Lung (tissue), 12 donors: Measurements from ENCODE around the gene LRP4. TPM values are rescaled to one million over a fixed set of nuclear protein-coding genes. Genes with fewer than 3 reads are reported as not detected.

Source experiments
- ATAC-seq: fragments of 200-7000 bp; cut with Tn5 transposase; one replicate; pipeline ENCODE4 v1.9.1; 2020; ENCODE audit warnings: moderate number of reproducible peaks; ENCODE audit not compliant: insufficient read depth, low FRiP score
- DNase-seq, 3 donors: peaks; one replicate each; pipeline ENCODE4 v3.0.0-alpha.2; 2013 to 2017
- H3K27ac ChIP-seq, 2 donors: one replicate each; pipeline ENCODE4 v1.5.1; 2013; ENCODE audit warnings: mild to moderate bottlenecking in 2 of 2, moderate library complexity in 2 of 2, control low read depth in 1 of 2, inconsistent platforms in 1 of 2, low read depth in 1 of 2, low read length in 1 of 2
- H3K27me3 ChIP-seq, 3 donors: one replicate each; pipeline ENCODE4 v1.5.1; 2013; ENCODE audit warnings: low read length in 2 of 3; ENCODE audit not compliant: control insufficient read depth in 3 of 3, insufficient read depth in 3 of 3
- H3K36me3 ChIP-seq, 4 donors: one replicate each; pipeline ENCODE4 v1.5.1; 2013; ENCODE audit warnings: low read length in 4 of 4, mild to moderate bottlenecking in 1 of 4, moderate library complexity in 1 of 4; ENCODE audit not compliant: control insufficient read depth in 4 of 4, insufficient read depth in 4 of 4
- H3K4me1 ChIP-seq, 5 donors: one replicate each; pipeline ENCODE4 v1.5.1; 2013; ENCODE audit warnings: low read length in 5 of 5, mild to moderate bottlenecking in 2 of 5, moderate library complexity in 1 of 5; ENCODE audit not compliant: control insufficient read depth in 5 of 5, insufficient read depth in 5 of 5
- H3K4me3 ChIP-seq: one replicate; pipeline ENCODE4 v1.5.1; 2013; ENCODE audit warnings: mild to moderate bottlenecking, control low read depth, moderate library complexity
- H3K9ac ChIP-seq, 2 donors: one replicate each; pipeline ENCODE4 v1.5.1; 2013; ENCODE audit warnings: low read length in 2 of 2, control low read depth in 1 of 2; ENCODE audit not compliant: insufficient read depth in 1 of 2
- H3K9me3 ChIP-seq, 4 donors: one replicate each; pipeline ENCODE4 v1.5.1; 2013; ENCODE audit warnings: low read length in 3 of 4, mild to moderate bottlenecking in 1 of 4, moderate library complexity in 1 of 4; ENCODE audit not compliant: control insufficient read depth in 4 of 4, insufficient read depth in 3 of 4
- WGBS, 2 donors: extraction: QIAGEN DNeasy Blood & Tissue Kit; methylation state at CpG; one replicate each; pipeline ENCODE4 v1.1.7; 2013; 5-methylcytosine and 5-hydroxymethylcytosine counted together
- polyA plus RNA-seq, 2 donors: library from polyadenylated mRNA; stranded (reverse); fragments of 200-250 nt; gene quantifications; one replicate each; pipeline ENCODE4 v1.2.1, GENCODE V29; 2013
- total RNA-seq, 2 donors: library from RNA; depleted of rRNA in 1 of 2; stranded (reverse); fragments of >200 nt in 1 of 2; gene quantifications; one replicate each; pipeline ENCODE4 v1.2.1, GENCODE V29; 2014 to 2021
- TF ChIP-seq, protein P1 (sequence below): IDR thresholded peaks from 2 replicates; pipeline ENCODE4 v1.5.1; 2012; ENCODE audit warnings: mild to moderate bottlenecking; ENCODE audit errors: control extremely low read depth, extremely low read depth
- donor health status: control.
- donor health status: control.
- donor health status: Bipolar disorder and iron deficiency.
- donor health status: healthy.
- donor health status: DM: yes; HTN: yes; CAD: no.

LRP4 gene
- total and polyA plus RNA-seq, 4 donors = 1.0 to 30.8 (median 2.9) TPM

- H3K9ac ChIP-seq = no peak overlapping the region
- H3K4me3 ChIP-seq = no peak overlapping the region
- H3K27me3 ChIP-seq = no peaks in the 10 kb centered on the region
- TF ChIP-seq, protein P1, sequence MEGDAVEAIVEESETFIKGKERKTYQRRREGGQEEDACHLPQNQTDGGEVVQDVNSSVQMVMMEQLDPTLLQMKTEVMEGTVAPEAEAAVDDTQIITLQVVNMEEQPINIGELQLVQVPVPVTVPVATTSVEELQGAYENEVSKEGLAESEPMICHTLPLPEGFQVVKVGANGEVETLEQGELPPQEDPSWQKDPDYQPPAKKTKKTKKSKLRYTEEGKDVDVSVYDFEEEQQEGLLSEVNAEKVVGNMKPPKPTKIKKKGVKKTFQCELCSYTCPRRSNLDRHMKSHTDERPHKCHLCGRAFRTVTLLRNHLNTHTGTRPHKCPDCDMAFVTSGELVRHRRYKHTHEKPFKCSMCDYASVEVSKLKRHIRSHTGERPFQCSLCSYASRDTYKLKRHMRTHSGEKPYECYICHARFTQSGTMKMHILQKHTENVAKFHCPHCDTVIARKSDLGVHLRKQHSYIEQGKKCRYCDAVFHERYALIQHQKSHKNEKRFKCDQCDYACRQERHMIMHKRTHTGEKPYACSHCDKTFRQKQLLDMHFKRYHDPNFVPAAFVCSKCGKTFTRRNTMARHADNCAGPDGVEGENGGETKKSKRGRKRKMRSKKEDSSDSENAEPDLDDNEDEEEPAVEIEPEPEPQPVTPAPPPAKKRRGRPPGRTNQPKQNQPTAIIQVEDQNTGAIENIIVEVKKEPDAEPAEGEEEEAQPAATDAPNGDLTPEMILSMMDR = no peak
- H3K36me3 ChIP-seq = peaks cover 0 to 3% (median 0%) of the 10 kb centered on the region in 4 donors
- ATAC-seq = no peak
- H3K4me1 ChIP-seq = peaks cover 0 to 9% (median 2%) of the 10 kb centered on the region in 5 donors
- WGBS, 2 donors = 85 to 92% methylated on average over 5 to 6 of the region's 6 CpGs
- no peak for DNase-seq
- H3K9me3 ChIP-seq = no peaks in the 10 kb centered on the region
- no peak overlapping the region for H3K27ac ChIP-seq
Measured at GRCh38 chr11:46838501-46838900, 79.8 kb downstream of the LRP4 start.

GRCh38 chr11:46837860-46838259 lies 80.5 kb downstream of the LRP4 start:
- TF ChIP-seq, protein P1 = no peak
- Histone ChIP-seq H3K4me1 (peaks cover 0 to 9% (median 2%) of the 10 kb centered on the region in 5 donors), H3K27me3 (no peaks in the 10 kb centered on the region), H3K4me3 (no peak overlapping the region), H3K9me3 (no peaks in the 10 kb centered on the region), H3K36me3 (peaks cover 0 to 3% (median 0%) of the 10 kb centered on the region in 4 donors), H3K27ac (no peak overlapping the region), H3K9ac (no peak overlapping the region)
- DNase-seq = no peak
- ATAC-seq = no peak

DNA sequence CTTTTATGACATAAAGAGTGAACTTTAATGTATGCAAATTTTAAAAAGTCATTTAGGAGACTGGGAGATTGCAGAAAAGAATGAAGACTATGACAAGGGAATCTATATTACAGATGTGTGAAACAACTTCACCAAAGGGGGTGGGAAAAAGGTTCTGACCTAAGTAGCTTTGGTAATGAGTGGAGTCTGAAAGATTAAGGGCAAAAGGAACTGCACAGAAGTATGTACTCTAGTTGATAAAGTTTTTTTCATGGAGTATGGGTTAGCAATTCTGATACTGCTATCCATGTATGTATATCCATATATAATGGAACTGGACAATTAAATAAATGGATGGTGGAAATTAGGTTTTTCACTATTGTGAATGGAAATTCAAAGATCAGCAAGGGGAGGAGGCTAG lies 81.5 kb downstream of the LRP4 start:
- Histone ChIP-seq H3K27me3 (no peaks in the 10 kb centered on the region), H3K36me3 (no peaks in the 10 kb centered on the region), H3K9me3 (no peaks in the 10 kb centered on the region), H3K9ac (no peak overlapping the region), H3K4me3 (no peak overlapping the region), H3K27ac (no peak overlapping the region), H3K4me1 (peaks cover 0 to 9% (median 2%) of the 10 kb centered on the region in 5 donors)
- ATAC-seq (no peak), DNase-seq (no peak)
- TF ChIP-seq, protein P1 = no peak

- WGBS, 2 donors = 81 to 93% methylated on average over 1 of the region's 1 CpG
- ATAC-seq = no peak
- H3K9ac ChIP-seq = no peak overlapping the region
- no peak for DNase-seq
- H3K4me3 ChIP-seq = no peak overlapping the region
- no peaks in the 10 kb centered on the region for H3K36me3 ChIP-seq
- H3K27me3 ChIP-seq = no peaks in the 10 kb centered on the region
- no peak overlapping the region for H3K27ac ChIP-seq
- TF ChIP-seq, protein P1 = no peak
- H3K9me3 ChIP-seq = no peaks in the 10 kb centered on the region
- H3K4me1 ChIP-seq = peaks cover 0 to 9% (median 2%) of the 10 kb centered on the region in 5 donors
Measured at GRCh38 chr11:46836431-46836830, 81.9 kb downstream of the LRP4 start.
